GM19240 (cell line): ENCODE data around the gene R3HDM1.
"Not testable (repeated sequence)": the region's sequence is repeated elsewhere in the genome, so short reads cannot be mapped to it uniquely, and the experiment has no call there.

Source experiments
- DNase-seq: peaks from one replicate; pipeline ENCODE4 v3.0.0; 2011; ENCODE audit warnings: low spot score; ENCODE audit not compliant: insufficient read length

R3HDM1 gene

GRCh38 chr2:135708159-135708558 is 176.9 kb downstream of the R3HDM1 start:
- DNase-seq = no peak

- peak; percentile 33 for DNase-seq
Observed at GRCh38 chr2:135709992-135710391, 178.7 kb downstream of the R3HDM1 start.

- not testable (repeated sequence) for DNase-seq
Observed at GRCh38 chr2:135715086-135715485, 183.8 kb downstream of the R3HDM1 start.

GRCh38 chr2:135728064-135728743 is 196.9 kb downstream of the R3HDM1 start:
- no peak for DNase-seq

GRCh38 chr2:135732561-135732960 is 201.3 kb downstream of the R3HDM1 start:
- no peak for DNase-seq

GRCh38 chr2:135733045-135733444 is 201.8 kb downstream of the R3HDM1 start:
- no peak for DNase-seq

- no peak for DNase-seq
Observed at GRCh38 chr2:135736546-135736945, 205.3 kb downstream of the R3HDM1 start.

- DNase-seq = no peak
Observed at GRCh38 chr2:135740206-135740605, 208.9 kb downstream of the R3HDM1 start.

- DNase-seq = no peak
Observed at GRCh38 chr2:135741043-135741394, 209.7 kb downstream of the R3HDM1 start.

GRCh38 chr2:135741395-135742324 is 210.4 kb downstream of the R3HDM1 start, which contains the start of gene UBXN4:
Gene UBXN4, plus strand, starts transcription at chr2:135741855. Its CDS starts 75 bp downstream, at chr2:135741930.
- peak; percentile 95 for DNase-seq

- DNase-seq = peak; percentile 19
Observed at GRCh38 chr2:135742325-135742757, 211.1 kb downstream of the R3HDM1 start.

GRCh38 chr2:135743860-135744259 is 212.6 kb downstream of the R3HDM1 start:
- DNase-seq = no peak

- DNase-seq = no peak
Observed at GRCh38 chr2:135744760-135745314, 213.6 kb downstream of the R3HDM1 start.

- DNase-seq = no peak
Observed at GRCh38 chr2:135745545-135745944, 214.3 kb downstream of the R3HDM1 start.

GRCh38 chr2:135755573-135755972 is 224.3 kb downstream of the R3HDM1 start:
- no peak for DNase-seq

- DNase-seq = no peak
Observed at GRCh38 chr2:135756692-135757091, 225.4 kb downstream of the R3HDM1 start.

GRCh38 chr2:135762022-135762421 is 230.7 kb downstream of the R3HDM1 start:
- DNase-seq = no peak

GRCh38 chr2:135762530-135762929 is 231.2 kb downstream of the R3HDM1 start:
- DNase-seq = no peak

GRCh38 chr2:135768863-135769262 is 237.6 kb downstream of the R3HDM1 start:
- DNase-seq = no peak

GRCh38 chr2:135773319-135773718 is 242.0 kb downstream of the R3HDM1 start:
- DNase-seq = no peak

GRCh38 chr2:135773917-135774316 is 242.6 kb downstream of the R3HDM1 start:
- no peak for DNase-seq
